ENCODE measurements around the gene LRRC73. TPM values are rescaled to one million over a fixed set of nuclear protein-coding genes. Genes with fewer than 3 reads are reported as not detected.
A peak's percentile ranks its signal among the peaks of the same experiment; 100 is the strongest.
"Not testable (repeated sequence)": the region's sequence is repeated elsewhere in the genome, so short reads cannot be mapped to it uniquely, and the experiment has no call there.

The LRRC73 gene
- polyA plus RNA-seq, 1 donor: 0.49 TPM

- WGBS (ENCODE audit: insufficient coverage, low lambda C conversion rate): no CpG with 5 or more reads among the region's 34 CpGs
- no peaks in the 10 kb centered on the region for H3K36me3 ChIP-seq (ENCODE audit: control insufficient read depth, insufficient read depth, low read length)
- no peaks in the 10 kb centered on the region for H3K9me3 ChIP-seq (ENCODE audit: control insufficient read depth, low read depth, low read length)
- H3K4me3 ChIP-seq (ENCODE audit: low read length): peak within 1 kb of the TSS; percentile 78
- H3K4me1 ChIP-seq (ENCODE audit: control insufficient read depth, insufficient read depth, low read length): peaks cover 28% of the 10 kb centered on the region
- DNase-seq: peak; percentile 87 to 88
- H3K27ac ChIP-seq (ENCODE audit: low read length): peak within 1 kb of the TSS; percentile 48
- H3K27me3 ChIP-seq (ENCODE audit: control insufficient read depth, insufficient read depth, low read length): no peaks in the 10 kb centered on the region
These were observed 32.7 kb downstream of the LRRC73 start, which contains the start of gene TJAP1 for GRCh38 chr6:43477235-43478007. Gene TJAP1, plus strand, starts transcription at chr6:43477570. Its CDS starts 21,432 bp downstream, at chr6:43499002.

GRCh38 chr6:43476746-43477145, 33.4 kb downstream of the LRRC73 start:
- no CpG with 5 or more reads among the region's 2 CpGs for WGBS (ENCODE audit: insufficient coverage, low lambda C conversion rate)
- H3K27me3 ChIP-seq (ENCODE audit: control insufficient read depth, insufficient read depth, low read length): no peaks in the 10 kb centered on the region
- H3K36me3 ChIP-seq (ENCODE audit: control insufficient read depth, insufficient read depth, low read length): no peaks in the 10 kb centered on the region
- no peak for DNase-seq
- H3K4me3 ChIP-seq (ENCODE audit: low read length): peak overlapping the region; percentile 78
- no peaks in the 10 kb centered on the region for H3K9me3 ChIP-seq (ENCODE audit: control insufficient read depth, low read depth, low read length)
- H3K27ac ChIP-seq (ENCODE audit: low read length): no peak overlapping the region
- peaks cover 21% of the 10 kb centered on the region for H3K4me1 ChIP-seq (ENCODE audit: control insufficient read depth, insufficient read depth, low read length)

GRCh38 chr6:43475516-43475915, 34.6 kb downstream of the LRRC73 start:
- H3K4me1 ChIP-seq (ENCODE audit: control insufficient read depth, insufficient read depth, low read length): peaks cover 9% of the 10 kb centered on the region
- no peak for DNase-seq
- H3K36me3 ChIP-seq (ENCODE audit: control insufficient read depth, insufficient read depth, low read length): no peaks in the 10 kb centered on the region
- WGBS (ENCODE audit: insufficient coverage, low lambda C conversion rate): no CpG with 5 or more reads among the region's 6 CpGs
- no peak overlapping the region for H3K4me3 ChIP-seq (ENCODE audit: low read length)
- H3K9me3 ChIP-seq (ENCODE audit: control insufficient read depth, low read depth, low read length): no peaks in the 10 kb centered on the region
- H3K27me3 ChIP-seq (ENCODE audit: control insufficient read depth, insufficient read depth, low read length): no peaks in the 10 kb centered on the region
- no peak overlapping the region for H3K27ac ChIP-seq (ENCODE audit: low read length)

- DNase-seq: no peak
- no peaks in the 10 kb centered on the region for H3K9me3 ChIP-seq (ENCODE audit: control insufficient read depth, low read depth, low read length)
- no peak overlapping the region for H3K4me3 ChIP-seq (ENCODE audit: low read length)
- H3K4me1 ChIP-seq (ENCODE audit: control insufficient read depth, insufficient read depth, low read length): no peaks in the 10 kb centered on the region
- no peaks in the 10 kb centered on the region for H3K36me3 ChIP-seq (ENCODE audit: control insufficient read depth, insufficient read depth, low read length)
- H3K27ac ChIP-seq (ENCODE audit: low read length): no peak overlapping the region
- WGBS (ENCODE audit: insufficient coverage, low lambda C conversion rate): no CpG with 5 or more reads among the region's 4 CpGs
- H3K27me3 ChIP-seq (ENCODE audit: control insufficient read depth, insufficient read depth, low read length): no peaks in the 10 kb centered on the region
These were observed 37.6 kb downstream of the LRRC73 start for GRCh38 chr6:43472515-43472914.

GRCh38 chr6:43471399-43471798, 38.7 kb downstream of the LRRC73 start:
- no peaks in the 10 kb centered on the region for H3K27me3 ChIP-seq (ENCODE audit: control insufficient read depth, insufficient read depth, low read length)
- WGBS (ENCODE audit: insufficient coverage, low lambda C conversion rate): no CpG with 5 or more reads among the region's 1 CpG

GRCh38 chr6:43469947-43470346, 40.2 kb downstream of the LRRC73 start:
- no CpG with 5 or more reads among the region's 7 CpGs for WGBS (ENCODE audit: insufficient coverage, low lambda C conversion rate)
- H3K4me3 ChIP-seq (ENCODE audit: low read length): no peak overlapping the region
- H3K36me3 ChIP-seq (ENCODE audit: control insufficient read depth, insufficient read depth, low read length): no peaks in the 10 kb centered on the region
- no peaks in the 10 kb centered on the region for H3K4me1 ChIP-seq (ENCODE audit: control insufficient read depth, insufficient read depth, low read length)
- no peak for DNase-seq
- no peak overlapping the region for H3K27ac ChIP-seq (ENCODE audit: low read length)
- no peaks in the 10 kb centered on the region for H3K27me3 ChIP-seq (ENCODE audit: control insufficient read depth, insufficient read depth, low read length)
- no peaks in the 10 kb centered on the region for H3K9me3 ChIP-seq (ENCODE audit: control insufficient read depth, low read depth, low read length)

More at GRCh38 chr6:43471399-43471798, 38.7 kb downstream of the LRRC73 start:
- Histone ChIP-seq H3K9me3 (ENCODE audit: control insufficient read depth, low read depth, low read length) (no peaks in the 10 kb centered on the region), H3K36me3 (ENCODE audit: control insufficient read depth, insufficient read depth, low read length) (no peaks in the 10 kb centered on the region), H3K4me1 (ENCODE audit: control insufficient read depth, insufficient read depth, low read length) (no peaks in the 10 kb centered on the region), H3K4me3 (ENCODE audit: low read length) (no peak overlapping the region), H3K27ac (ENCODE audit: low read length) (no peak overlapping the region)
- no peak for DNase-seq

- Histone ChIP-seq H3K4me3 (ENCODE audit: low read length) (no peak overlapping the region), H3K36me3 (ENCODE audit: control insufficient read depth, insufficient read depth, low read length) (no peaks in the 10 kb centered on the region), H3K9me3 (ENCODE audit: control insufficient read depth, low read depth, low read length) (no peaks in the 10 kb centered on the region), H3K4me1 (ENCODE audit: control insufficient read depth, insufficient read depth, low read length) (no peaks in the 10 kb centered on the region), H3K27ac (ENCODE audit: low read length) (no peak overlapping the region), H3K27me3 (ENCODE audit: control insufficient read depth, insufficient read depth, low read length) (no peaks in the 10 kb centered on the region)
- WGBS (ENCODE audit: insufficient coverage, low lambda C conversion rate): 100% methylated on average over 1 of the region's 13 CpGs
- no peak for DNase-seq
These were observed 41.1 kb downstream of the LRRC73 start for GRCh38 chr6:43468748-43469681.

GRCh38 chr6:43468240-43468639, 41.9 kb downstream of the LRRC73 start:
- WGBS (ENCODE audit: insufficient coverage, low lambda C conversion rate): no CpG with 5 or more reads among the region's 4 CpGs
- H3K4me1 ChIP-seq (ENCODE audit: control insufficient read depth, insufficient read depth, low read length): no peaks in the 10 kb centered on the region
- no peak for DNase-seq
- no peak overlapping the region for H3K4me3 ChIP-seq (ENCODE audit: low read length)
- H3K27me3 ChIP-seq (ENCODE audit: control insufficient read depth, insufficient read depth, low read length): peaks cover 3% of the 10 kb centered on the region
- H3K27ac ChIP-seq (ENCODE audit: low read length): no peak overlapping the region
- no peaks in the 10 kb centered on the region for H3K9me3 ChIP-seq (ENCODE audit: control insufficient read depth, low read depth, low read length)
- no peaks in the 10 kb centered on the region for H3K36me3 ChIP-seq (ENCODE audit: control insufficient read depth, insufficient read depth, low read length)

GRCh38 chr6:43467752-43468151, 42.4 kb downstream of the LRRC73 start:
- Histone ChIP-seq H3K27me3 (ENCODE audit: control insufficient read depth, insufficient read depth, low read length) (peaks cover 7% of the 10 kb centered on the region), H3K4me1 (ENCODE audit: control insufficient read depth, insufficient read depth, low read length) (no peaks in the 10 kb centered on the region), H3K36me3 (ENCODE audit: control insufficient read depth, insufficient read depth, low read length) (no peaks in the 10 kb centered on the region), H3K4me3 (ENCODE audit: low read length) (no peak overlapping the region), H3K9me3 (ENCODE audit: control insufficient read depth, low read depth, low read length) (no peaks in the 10 kb centered on the region), H3K27ac (ENCODE audit: low read length) (no peak overlapping the region)
- no CpG with 5 or more reads among the region's 4 CpGs for WGBS (ENCODE audit: insufficient coverage, low lambda C conversion rate)
- no peak for DNase-seq

- no CpG with 5 or more reads among the region's 5 CpGs for WGBS (ENCODE audit: insufficient coverage, low lambda C conversion rate)
- H3K36me3 ChIP-seq (ENCODE audit: control insufficient read depth, insufficient read depth, low read length); H3K9me3 ChIP-seq (ENCODE audit: control insufficient read depth, low read depth, low read length); H3K4me1 ChIP-seq (ENCODE audit: control insufficient read depth, insufficient read depth, low read length); DNase-seq; H3K27ac ChIP-seq (ENCODE audit: low read length); H3K4me3 ChIP-seq (ENCODE audit: low read length): not testable (repeated sequence)
- H3K27me3 ChIP-seq (ENCODE audit: control insufficient read depth, insufficient read depth, low read length): peaks cover 11% of the 10 kb centered on the region
These were observed 42.9 kb downstream of the LRRC73 start for GRCh38 chr6:43467265-43467664.
